Measurements from ENCODE around the gene AUH.

The AUH gene

GRCh38 chr9:91212596-91213243 is 149.0 kb downstream of the AUH start:
- Histone ChIP-seq H3K4me1 (ENCODE audit: insufficient read depth, low read length) (peaks cover 11% of the 10 kb centered on the region), H3K27ac (ENCODE audit: low read length) (no peak overlapping the region), H3K9ac (ENCODE audit: low read depth, low read length) (no peak overlapping the region), H3K27me3 (ENCODE audit: insufficient read depth, low read length) (no peaks in the 10 kb centered on the region), H3K9me3 (ENCODE audit: insufficient read depth, low read depth, low read length) (no peaks in the 10 kb centered on the region), H3K36me3 (ENCODE audit: insufficient read depth, low read depth, low read length) (no peaks in the 10 kb centered on the region), H3K4me3 (ENCODE audit: low read length) (no peak overlapping the region)

- no peak overlapping the region for H3K4me3 ChIP-seq (ENCODE audit: low read length)
- no peak overlapping the region for H3K9ac ChIP-seq (ENCODE audit: low read depth, low read length)
Observed at GRCh38 chr9:91211919-91212318, 149.8 kb downstream of the AUH start.

GRCh38 chr9:91211414-91211813 is 150.3 kb downstream of the AUH start:
- H3K9ac ChIP-seq (ENCODE audit: low read depth, low read length): no peak overlapping the region
- no peak overlapping the region for H3K27ac ChIP-seq (ENCODE audit: low read length)
- H3K36me3 ChIP-seq (ENCODE audit: insufficient read depth, low read depth, low read length): no peaks in the 10 kb centered on the region
- no peaks in the 10 kb centered on the region for H3K9me3 ChIP-seq (ENCODE audit: insufficient read depth, low read depth, low read length)
- H3K27me3 ChIP-seq (ENCODE audit: insufficient read depth, low read length): no peaks in the 10 kb centered on the region
- H3K4me1 ChIP-seq (ENCODE audit: insufficient read depth, low read length): no peaks in the 10 kb centered on the region
- no peak overlapping the region for H3K4me3 ChIP-seq (ENCODE audit: low read length)

More at GRCh38 chr9:91211919-91212318, 149.8 kb downstream of the AUH start:
- no peaks in the 10 kb centered on the region for H3K27me3 ChIP-seq (ENCODE audit: insufficient read depth, low read length)
- H3K36me3 ChIP-seq (ENCODE audit: insufficient read depth, low read depth, low read length): no peaks in the 10 kb centered on the region
- H3K27ac ChIP-seq (ENCODE audit: low read length): no peak overlapping the region
- H3K4me1 ChIP-seq (ENCODE audit: insufficient read depth, low read length): peaks cover 4% of the 10 kb centered on the region; the same call in 1 of the 2 replicates
- no peaks in the 10 kb centered on the region for H3K9me3 ChIP-seq (ENCODE audit: insufficient read depth, low read depth, low read length)

GRCh38 chr9:91210318-91210717 is 151.4 kb downstream of the AUH start:
- H3K9me3 ChIP-seq (ENCODE audit: insufficient read depth, low read depth, low read length): no peaks in the 10 kb centered on the region
- H3K4me1 ChIP-seq (ENCODE audit: insufficient read depth, low read length): no peaks in the 10 kb centered on the region
- H3K27ac ChIP-seq (ENCODE audit: low read length): no peak overlapping the region
- no peak overlapping the region for H3K9ac ChIP-seq (ENCODE audit: low read depth, low read length)
- no peaks in the 10 kb centered on the region for H3K27me3 ChIP-seq (ENCODE audit: insufficient read depth, low read length)
- no peaks in the 10 kb centered on the region for H3K36me3 ChIP-seq (ENCODE audit: insufficient read depth, low read depth, low read length)
- no peak overlapping the region for H3K4me3 ChIP-seq (ENCODE audit: low read length)

- Histone ChIP-seq H3K27me3 (ENCODE audit: insufficient read depth, low read length) (no peaks in the 10 kb centered on the region), H3K9ac (ENCODE audit: low read depth, low read length) (no peak overlapping the region), H3K27ac (ENCODE audit: low read length) (no peak overlapping the region), H3K36me3 (ENCODE audit: insufficient read depth, low read depth, low read length) (no peaks in the 10 kb centered on the region), H3K4me1 (ENCODE audit: insufficient read depth, low read length) (no peaks in the 10 kb centered on the region), H3K4me3 (ENCODE audit: low read length) (no peak overlapping the region), H3K9me3 (ENCODE audit: insufficient read depth, low read depth, low read length) (no peaks in the 10 kb centered on the region)
Observed at GRCh38 chr9:91208837-91209236, 152.9 kb downstream of the AUH start.

GRCh38 chr9:91208419-91208745 is 153.3 kb downstream of the AUH start:
- H3K9me3 ChIP-seq (ENCODE audit: insufficient read depth, low read depth, low read length): no peaks in the 10 kb centered on the region

GRCh38 chr9:91207729-91208418 is 153.8 kb downstream of the AUH start:
- Histone ChIP-seq H3K4me3 (ENCODE audit: low read length) (no peak overlapping the region), H3K27ac (ENCODE audit: low read length) (no peak overlapping the region), H3K36me3 (ENCODE audit: insufficient read depth, low read depth, low read length) (no peaks in the 10 kb centered on the region)

More at GRCh38 chr9:91208419-91208745, 153.3 kb downstream of the AUH start:
- H3K27me3 ChIP-seq (ENCODE audit: insufficient read depth, low read length): no peaks in the 10 kb centered on the region
- no peak overlapping the region for H3K27ac ChIP-seq (ENCODE audit: low read length)
- H3K4me1 ChIP-seq (ENCODE audit: insufficient read depth, low read length): no peaks in the 10 kb centered on the region
- no peaks in the 10 kb centered on the region for H3K36me3 ChIP-seq (ENCODE audit: insufficient read depth, low read depth, low read length)
- no peak overlapping the region for H3K4me3 ChIP-seq (ENCODE audit: low read length)
- no peak overlapping the region for H3K9ac ChIP-seq (ENCODE audit: low read depth, low read length)

GRCh38 chr9:91207397-91207728 is 154.4 kb downstream of the AUH start:
- Histone ChIP-seq H3K36me3 (ENCODE audit: insufficient read depth, low read depth, low read length) (no peaks in the 10 kb centered on the region), H3K9ac (ENCODE audit: low read depth, low read length) (no peak overlapping the region), H3K27ac (ENCODE audit: low read length) (no peak overlapping the region), H3K9me3 (ENCODE audit: insufficient read depth, low read depth, low read length) (no peaks in the 10 kb centered on the region; the same call in 1 of the 2 replicates), H3K27me3 (ENCODE audit: insufficient read depth, low read length) (no peaks in the 10 kb centered on the region), H3K4me1 (ENCODE audit: insufficient read depth, low read length) (no peaks in the 10 kb centered on the region), H3K4me3 (ENCODE audit: low read length) (no peak overlapping the region)

More at GRCh38 chr9:91207729-91208418, 153.8 kb downstream of the AUH start:
- H3K9ac ChIP-seq (ENCODE audit: low read depth, low read length): no peak overlapping the region
- no peaks in the 10 kb centered on the region for H3K27me3 ChIP-seq (ENCODE audit: insufficient read depth, low read length)
- H3K4me1 ChIP-seq (ENCODE audit: insufficient read depth, low read length): no peaks in the 10 kb centered on the region
- no peaks in the 10 kb centered on the region; the same call in 1 of the 2 replicates for H3K9me3 ChIP-seq (ENCODE audit: insufficient read depth, low read depth, low read length)

- no peaks in the 10 kb centered on the region for H3K4me1 ChIP-seq (ENCODE audit: insufficient read depth, low read length)
- H3K36me3 ChIP-seq (ENCODE audit: insufficient read depth, low read depth, low read length): no peaks in the 10 kb centered on the region
- H3K9ac ChIP-seq (ENCODE audit: low read depth, low read length): no peak overlapping the region
- H3K4me3 ChIP-seq (ENCODE audit: low read length): no peak overlapping the region
- no peaks in the 10 kb centered on the region; the same call in 1 of the 2 replicates for H3K9me3 ChIP-seq (ENCODE audit: insufficient read depth, low read depth, low read length)
- no peak overlapping the region for H3K27ac ChIP-seq (ENCODE audit: low read length)
- no peaks in the 10 kb centered on the region for H3K27me3 ChIP-seq (ENCODE audit: insufficient read depth, low read length)
Observed at GRCh38 chr9:91206806-91207205, 154.9 kb downstream of the AUH start.

- H3K27ac ChIP-seq (ENCODE audit: low read length): no peak overlapping the region
- no peaks in the 10 kb centered on the region for H3K27me3 ChIP-seq (ENCODE audit: insufficient read depth, low read length)
- no peak overlapping the region for H3K9ac ChIP-seq (ENCODE audit: low read depth, low read length)
- 0 out of 2 replicates have a peak, but pooled peaks cover 3% of the 10 kb centered on the region for H3K4me1 ChIP-seq (ENCODE audit: insufficient read depth, low read length)
- H3K36me3 ChIP-seq (ENCODE audit: insufficient read depth, low read depth, low read length): no peaks in the 10 kb centered on the region
- H3K4me3 ChIP-seq (ENCODE audit: low read length): no peak overlapping the region
- no peaks in the 10 kb centered on the region; the same call in 1 of the 2 replicates for H3K9me3 ChIP-seq (ENCODE audit: insufficient read depth, low read depth, low read length)
Observed at GRCh38 chr9:91202736-91203283, 158.9 kb downstream of the AUH start.

- no peaks in the 10 kb centered on the region for H3K36me3 ChIP-seq (ENCODE audit: insufficient read depth, low read depth, low read length)
- no peaks in the 10 kb centered on the region; the same call in 1 of the 2 replicates for H3K9me3 ChIP-seq (ENCODE audit: insufficient read depth, low read depth, low read length)
- no peak overlapping the region for H3K4me3 ChIP-seq (ENCODE audit: low read length)
- H3K27ac ChIP-seq (ENCODE audit: low read length): no peak overlapping the region
- H3K9ac ChIP-seq (ENCODE audit: low read depth, low read length): no peak overlapping the region
- H3K4me1 ChIP-seq (ENCODE audit: insufficient read depth, low read length): 0 out of 2 replicates have a peak, but pooled peaks cover 3% of the 10 kb centered on the region
- H3K27me3 ChIP-seq (ENCODE audit: insufficient read depth, low read length): no peaks in the 10 kb centered on the region
Observed at GRCh38 chr9:91200692-91201336, 160.9 kb downstream of the AUH start.
